SK-N-MC (cell line): Measurements from ENCODE around the gene ANO10.

Experiments used
- EZH2 ChIP-seq: fragments of 200-600 bp; sonication (generic); IDR thresholded peaks from one replicate; pipeline ENCODE4 v1.6.1; 2017; ENCODE audit warnings: antibody characterized with exemption
- FOXP2 ChIP-seq: optimal IDR thresholded peaks from 2 replicates; pipeline ENCODE3; 2011; ENCODE audit warnings: mild to moderate bottlenecking, moderate library complexity; ENCODE audit not compliant: insufficient read depth; ENCODE audit errors: extremely low read length, control extremely low read depth
- POLR2AphosphoS5 ChIP-seq: IDR thresholded peaks from 2 replicates; pipeline ENCODE4 v1.6.1; 2012; ENCODE audit warnings: mild to moderate bottlenecking, low read depth, low read length, borderline replicate concordance

- TF ChIP-seq POLR2AphosphoS5 (no peak), EZH2 (no peak), FOXP2 (no peak)
Measured at GRCh38 chr3:43363621-43364266, 258.1 kb downstream of the ANO10 start.
